Measurements from ENCODE around the gene ATP11A. TPM values are rescaled to one million over a fixed set of nuclear protein-coding genes. Genes with fewer than 3 reads are reported as not detected.

Gene ATP11A
- total and polyA plus RNA-seq, 7 donors, result 0.69 to 22.9 (median 9.6) TPM

DNA sequence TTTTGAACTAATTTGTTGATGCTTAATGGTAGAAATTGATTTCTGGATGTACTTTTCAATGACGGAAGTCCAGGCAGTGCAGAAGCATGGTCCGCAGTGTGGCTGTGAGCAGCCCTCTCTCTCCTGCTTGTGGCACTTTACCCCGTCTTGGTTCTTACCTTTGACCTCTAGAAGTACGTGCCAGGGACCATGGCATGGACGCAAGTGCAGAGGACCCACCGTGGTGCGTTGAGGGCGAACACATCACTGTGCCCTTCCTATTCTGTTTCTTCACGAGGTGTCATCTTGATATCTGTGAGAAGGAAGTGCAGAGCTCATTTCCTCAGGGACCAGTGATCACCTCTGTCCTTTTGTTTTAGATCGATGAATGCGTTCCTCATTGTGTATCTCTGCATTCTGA, 135.2 kb downstream of the ATP11A start:
- intact Hi-C loops (cut with DNase I), result no loop called here

DNA sequence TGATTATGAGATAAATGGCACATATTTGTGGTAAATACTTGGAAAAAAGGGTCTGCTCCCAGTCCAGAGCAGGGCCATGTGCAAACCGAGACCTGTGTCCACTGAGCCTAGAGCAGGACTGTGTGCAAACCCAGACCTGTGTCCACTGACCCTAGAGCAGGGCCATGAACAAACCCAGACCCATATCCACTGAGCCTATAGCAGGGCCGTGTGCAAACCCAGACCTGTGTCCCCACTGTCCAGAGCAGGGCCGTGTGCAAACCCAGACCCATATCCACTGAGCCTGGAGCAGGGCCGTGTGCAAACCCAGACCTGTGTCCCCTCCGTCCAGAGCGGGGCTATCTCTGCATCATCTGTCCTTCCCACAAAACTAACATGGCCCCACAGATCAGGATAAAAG, 136.0 kb downstream of the ATP11A start:
- WGBS, 2 donors, result 94 to 95% methylated on average over 6 of the region's 6 CpGs
- TF ChIP-seq, protein P1, sequence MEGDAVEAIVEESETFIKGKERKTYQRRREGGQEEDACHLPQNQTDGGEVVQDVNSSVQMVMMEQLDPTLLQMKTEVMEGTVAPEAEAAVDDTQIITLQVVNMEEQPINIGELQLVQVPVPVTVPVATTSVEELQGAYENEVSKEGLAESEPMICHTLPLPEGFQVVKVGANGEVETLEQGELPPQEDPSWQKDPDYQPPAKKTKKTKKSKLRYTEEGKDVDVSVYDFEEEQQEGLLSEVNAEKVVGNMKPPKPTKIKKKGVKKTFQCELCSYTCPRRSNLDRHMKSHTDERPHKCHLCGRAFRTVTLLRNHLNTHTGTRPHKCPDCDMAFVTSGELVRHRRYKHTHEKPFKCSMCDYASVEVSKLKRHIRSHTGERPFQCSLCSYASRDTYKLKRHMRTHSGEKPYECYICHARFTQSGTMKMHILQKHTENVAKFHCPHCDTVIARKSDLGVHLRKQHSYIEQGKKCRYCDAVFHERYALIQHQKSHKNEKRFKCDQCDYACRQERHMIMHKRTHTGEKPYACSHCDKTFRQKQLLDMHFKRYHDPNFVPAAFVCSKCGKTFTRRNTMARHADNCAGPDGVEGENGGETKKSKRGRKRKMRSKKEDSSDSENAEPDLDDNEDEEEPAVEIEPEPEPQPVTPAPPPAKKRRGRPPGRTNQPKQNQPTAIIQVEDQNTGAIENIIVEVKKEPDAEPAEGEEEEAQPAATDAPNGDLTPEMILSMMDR (IDR thresholded peaks at IDR 0.05), result no peak
- TF ChIP-seq POLR2AphosphoS5 (IDR thresholded peaks at IDR 0.05) (no peak), EP300 (IDR thresholded peaks at IDR 0.05) (no peak)
- no peaks in the 10 kb centered on the region for H3K9me3 ChIP-seq
- intact Hi-C loops (cut with DNase I), result no loop called here
- no peaks in the 10 kb centered on the region for H3K4me1 ChIP-seq
- no peaks in the 10 kb centered on the region for H3K27me3 ChIP-seq
- H3K27ac ChIP-seq, result no peak overlapping the region
- no peak for DNase-seq
- no peak overlapping the region for H3K4me3 ChIP-seq
- H3K36me3 ChIP-seq, result peaks cover 0 to 67% (median 5%) of the 10 kb centered on the region in 4 donors

More for the DNA sequence above, 135.2 kb downstream of the ATP11A start:
- no peaks in the 10 kb centered on the region for H3K27me3 ChIP-seq
- no peak overlapping the region for H3K4me3 ChIP-seq
- peak; percentile 20 for DNase-seq
- TF ChIP-seq, protein P1 (IDR thresholded peaks at IDR 0.05), result no peak
- no peak for TF ChIP-seq POLR2A (IDR thresholded peaks at IDR 0.05)
- TF ChIP-seq POLR2AphosphoS5 (IDR thresholded peaks at IDR 0.05), result no peak
- TF ChIP-seq EP300 (IDR thresholded peaks at IDR 0.05), result no peak
- no peaks in the 10 kb centered on the region for H3K9me3 ChIP-seq
- H3K36me3 ChIP-seq, result peaks cover 4 to 75% (median 6%) of the 10 kb centered on the region in 4 donors
- WGBS, 2 donors, result 94 to 95% methylated on average over 11 of the region's 11 CpGs
- no peaks in the 10 kb centered on the region for H3K4me1 ChIP-seq
- H3K27ac ChIP-seq, result no peak overlapping the region

DNA sequence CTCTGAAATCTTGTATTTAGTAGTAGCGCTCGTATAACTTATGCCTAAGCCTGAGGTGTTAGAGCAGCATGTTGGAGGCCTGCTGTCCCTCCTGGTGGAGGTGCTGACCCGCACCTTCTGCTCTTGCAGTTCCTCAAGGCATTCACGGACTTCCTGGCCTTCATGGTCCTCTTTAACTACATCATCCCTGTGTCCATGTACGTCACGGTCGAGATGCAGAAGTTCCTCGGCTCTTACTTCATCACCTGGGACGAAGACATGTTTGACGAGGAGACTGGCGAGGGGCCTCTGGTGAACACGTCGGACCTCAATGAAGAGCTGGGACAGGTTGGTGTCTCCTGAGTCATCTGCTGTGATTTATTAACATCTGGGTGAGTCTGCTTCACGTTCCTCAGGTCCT, 136.7 kb downstream of the ATP11A start:
- Histone ChIP-seq H3K36me3 (peaks cover 4 to 68% (median 6%) of the 10 kb centered on the region in 4 donors), H3K9me3 (no peaks in the 10 kb centered on the region), H3K27ac (no peak overlapping the region), H3K27me3 (no peaks in the 10 kb centered on the region), H3K4me3 (no peak overlapping the region), H3K4me1 (no peaks in the 10 kb centered on the region)
- TF ChIP-seq POLR2A (IDR thresholded peaks at IDR 0.05), result no peak
- TF ChIP-seq, protein P1 (IDR thresholded peaks at IDR 0.05), result no peak
- no peak for TF ChIP-seq POLR2AphosphoS5 (IDR thresholded peaks at IDR 0.05)
- TF ChIP-seq EP300 (IDR thresholded peaks at IDR 0.05), result no peak
- intact Hi-C loops (cut with DNase I), result no loop called here
- DNase-seq, result peak; percentile 34
- WGBS, 2 donors, result 95 to 96% methylated on average over 14 of the region's 14 CpGs

DNA sequence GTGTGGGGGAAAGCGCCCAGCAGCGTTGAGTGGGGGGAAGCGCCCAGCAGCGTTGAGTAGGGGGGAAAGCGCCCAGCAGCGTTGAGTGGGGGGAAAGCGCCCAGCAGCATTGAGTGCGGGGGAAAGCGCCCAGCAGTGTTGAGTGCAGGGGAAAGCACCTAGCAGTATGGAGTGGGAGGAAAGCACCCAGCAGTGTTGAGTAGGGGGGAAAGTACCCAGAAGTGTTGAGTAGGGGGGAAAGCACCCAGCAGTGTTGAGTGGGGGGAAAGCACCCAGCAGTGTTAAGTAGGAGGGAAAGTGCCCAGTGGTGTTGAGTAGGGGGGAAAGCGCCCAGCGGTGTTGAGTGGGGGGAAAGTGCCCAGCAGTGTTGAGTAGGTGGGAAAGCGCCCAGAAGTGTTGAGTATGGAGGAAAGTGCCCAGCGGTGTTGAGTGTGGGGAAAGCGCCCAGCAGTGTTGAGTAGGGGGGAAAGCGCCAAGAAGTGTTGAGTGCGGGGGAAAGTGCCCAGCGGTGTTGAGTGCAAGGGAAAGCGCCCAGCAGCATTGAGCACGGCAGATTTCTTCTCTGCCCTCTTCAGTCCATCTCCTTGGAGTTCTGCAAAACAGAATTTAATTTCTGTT, 138.4 kb downstream of the ATP11A start:
- intact Hi-C loops (cut with DNase I), result no loop called here
- TF ChIP-seq EP300 (IDR thresholded peaks at IDR 0.05), result no peak
- TF ChIP-seq, protein P1 (IDR thresholded peaks at IDR 0.05), result no peak
- no peak for TF ChIP-seq POLR2A (IDR thresholded peaks at IDR 0.05)
- no peak for TF ChIP-seq POLR2AphosphoS5 (IDR thresholded peaks at IDR 0.05)
- 87 to 96% methylated on average over 19 of the region's 19 CpGs for WGBS, 2 donors

DNA sequence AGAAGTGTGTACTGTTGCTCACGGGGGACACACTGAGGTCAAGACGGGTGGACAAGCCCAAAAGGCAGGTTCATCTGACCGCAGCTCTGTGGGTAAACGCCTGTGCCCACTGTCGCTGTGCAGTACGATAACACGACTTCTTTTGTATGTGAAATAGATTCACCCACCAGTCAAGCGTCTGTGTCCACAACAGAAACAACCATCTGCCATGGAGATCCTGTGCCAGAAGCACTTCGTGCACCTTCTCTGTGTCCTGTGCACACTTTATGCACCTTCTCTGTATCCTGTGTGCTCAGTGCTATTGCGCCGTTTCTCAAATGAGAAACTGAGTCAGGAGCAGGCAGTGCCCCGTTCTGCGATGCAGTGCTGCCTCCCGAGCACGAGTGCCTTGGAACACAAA, 138.9 kb downstream of the ATP11A start:
- peaks cover 9 to 80% (median 19%) of the 10 kb centered on the region in 4 donors for H3K36me3 ChIP-seq
- whole genome bisulfite sequencing, 2 donors, result 93 to 97% methylated on average over 15 of the region's 15 CpGs
- no peak overlapping the region for H3K27ac ChIP-seq
- H3K9me3 ChIP-seq, result no peaks in the 10 kb centered on the region
- no peak for TF ChIP-seq EP300 (IDR thresholded peaks at IDR 0.05)
- TF ChIP-seq, protein P1 (IDR thresholded peaks at IDR 0.05), result no peak
- TF ChIP-seq POLR2AphosphoS5 (IDR thresholded peaks at IDR 0.05), result no peak
- TF ChIP-seq POLR2A (IDR thresholded peaks at IDR 0.05), result no peak
- no peak overlapping the region for H3K4me3 ChIP-seq
- H3K27me3 ChIP-seq, result no peaks in the 10 kb centered on the region
- no peaks in the 10 kb centered on the region for H3K4me1 ChIP-seq
- intact Hi-C loops (cut with DNase I), result no loop called here
- DNase-seq, result peak; percentile 57

More for the DNA sequence above, 138.4 kb downstream of the ATP11A start:
- no peak for DNase-seq
- H3K4me3 ChIP-seq, result no peak overlapping the region
- H3K4me1 ChIP-seq, result no peaks in the 10 kb centered on the region
- no peaks in the 10 kb centered on the region for H3K9me3 ChIP-seq
- H3K27me3 ChIP-seq, result no peaks in the 10 kb centered on the region
- H3K27ac ChIP-seq, result no peak overlapping the region
- H3K36me3 ChIP-seq, result peaks cover 9 to 80% (median 16%) of the 10 kb centered on the region in 4 donors

All from sigmoid colon (tissue), 7 donors.